ENCODE results near the gene BNC2.

DNA sequence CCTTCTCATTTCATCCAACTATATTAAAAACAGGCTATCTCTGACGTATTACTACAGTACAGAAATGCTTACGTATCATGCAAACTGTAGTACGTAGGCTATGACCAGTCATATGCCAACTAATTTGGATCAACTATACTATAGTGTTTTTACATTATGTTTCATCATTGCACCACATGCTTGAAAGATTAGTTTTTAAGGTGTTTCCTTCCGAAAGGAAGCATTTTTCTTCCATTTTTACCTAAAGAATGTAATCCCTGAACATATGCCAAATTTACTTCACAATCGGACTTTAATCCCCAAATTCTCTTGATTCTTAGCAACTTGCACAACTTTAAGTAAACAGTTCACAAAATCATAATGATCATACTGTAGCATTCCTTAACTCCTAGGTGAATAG lies 153.9 kb downstream of the BNC2 start:
- TF ChIP-seq, protein P1, sequence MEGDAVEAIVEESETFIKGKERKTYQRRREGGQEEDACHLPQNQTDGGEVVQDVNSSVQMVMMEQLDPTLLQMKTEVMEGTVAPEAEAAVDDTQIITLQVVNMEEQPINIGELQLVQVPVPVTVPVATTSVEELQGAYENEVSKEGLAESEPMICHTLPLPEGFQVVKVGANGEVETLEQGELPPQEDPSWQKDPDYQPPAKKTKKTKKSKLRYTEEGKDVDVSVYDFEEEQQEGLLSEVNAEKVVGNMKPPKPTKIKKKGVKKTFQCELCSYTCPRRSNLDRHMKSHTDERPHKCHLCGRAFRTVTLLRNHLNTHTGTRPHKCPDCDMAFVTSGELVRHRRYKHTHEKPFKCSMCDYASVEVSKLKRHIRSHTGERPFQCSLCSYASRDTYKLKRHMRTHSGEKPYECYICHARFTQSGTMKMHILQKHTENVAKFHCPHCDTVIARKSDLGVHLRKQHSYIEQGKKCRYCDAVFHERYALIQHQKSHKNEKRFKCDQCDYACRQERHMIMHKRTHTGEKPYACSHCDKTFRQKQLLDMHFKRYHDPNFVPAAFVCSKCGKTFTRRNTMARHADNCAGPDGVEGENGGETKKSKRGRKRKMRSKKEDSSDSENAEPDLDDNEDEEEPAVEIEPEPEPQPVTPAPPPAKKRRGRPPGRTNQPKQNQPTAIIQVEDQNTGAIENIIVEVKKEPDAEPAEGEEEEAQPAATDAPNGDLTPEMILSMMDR (IDR thresholded peaks at IDR 0.05; ENCODE audit: low read length) = no peak
- no peak for TF ChIP-seq EZH2 (IDR thresholded peaks at IDR 0.05; ENCODE audit: borderline replicate concordance, low read length)
